Dedifferentiated amniotic fluid mesenchymal stem cell (primary cell): ENCODE measurements around the gene LONRF2.
"Not testable (repeated sequence)": the region's sequence is repeated elsewhere in the genome, so short reads cannot be mapped to it uniquely, and the experiment has no call there.

Experiments
- DNase-seq: peaks from one replicate; pipeline ENCODE4 v3.0.0-alpha.2; 2016; ENCODE audit errors: extremely low spot score

LONRF2 gene

GRCh38 chr2:100254646-100255210, 67.6 kb downstream of the LONRF2 start:
- no peak for DNase-seq

- no peak for DNase-seq
These were observed 68.5 kb downstream of the LONRF2 start for GRCh38 chr2:100253786-100254185.

DNA sequence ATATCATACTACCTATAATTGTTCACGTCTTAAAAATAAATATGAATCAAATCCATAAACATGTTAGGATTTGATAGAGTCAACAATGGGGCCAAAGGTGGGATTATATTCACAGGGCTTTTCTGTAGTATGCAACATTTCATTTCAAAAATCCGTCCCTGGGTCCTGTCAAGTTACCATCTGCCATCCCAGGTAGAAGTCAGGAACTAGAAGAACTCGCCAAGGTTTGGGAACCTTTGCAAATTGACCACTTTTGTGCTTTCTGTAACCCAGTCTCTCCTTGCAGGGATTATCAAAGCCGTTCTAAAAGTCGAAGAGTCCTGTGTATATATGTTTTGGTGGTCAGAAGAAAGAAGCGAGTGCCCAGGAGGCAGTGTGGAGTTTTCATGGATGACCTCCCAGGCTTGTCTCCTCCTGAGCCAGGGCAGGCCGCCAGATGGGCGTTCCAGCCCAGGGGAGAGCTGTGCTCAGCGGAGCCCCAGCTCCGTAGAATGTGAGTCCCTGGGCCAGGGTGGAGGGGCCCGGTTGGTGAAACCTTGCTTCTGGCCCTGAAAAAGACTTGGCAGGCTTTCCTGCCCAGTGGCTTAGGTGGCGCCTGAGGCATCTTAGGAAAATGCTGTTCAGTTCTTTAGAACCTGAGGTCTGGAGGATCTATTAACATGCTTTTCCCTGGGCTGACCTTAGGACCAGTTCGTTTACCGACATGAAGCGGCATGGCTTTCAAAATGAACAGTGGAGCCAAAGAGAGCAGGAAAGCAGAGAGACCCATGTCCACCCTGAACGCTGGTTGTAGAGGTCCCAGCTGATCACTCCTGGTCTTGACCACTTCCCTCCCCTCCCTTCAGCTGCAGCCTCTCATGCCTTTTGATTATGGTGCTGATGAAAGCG, 69.2 kb downstream of the LONRF2 start:
- DNase-seq: no peak

- DNase-seq: no peak
These were observed 71.7 kb downstream of the LONRF2 start for GRCh38 chr2:100250645-100251044.

DNA sequence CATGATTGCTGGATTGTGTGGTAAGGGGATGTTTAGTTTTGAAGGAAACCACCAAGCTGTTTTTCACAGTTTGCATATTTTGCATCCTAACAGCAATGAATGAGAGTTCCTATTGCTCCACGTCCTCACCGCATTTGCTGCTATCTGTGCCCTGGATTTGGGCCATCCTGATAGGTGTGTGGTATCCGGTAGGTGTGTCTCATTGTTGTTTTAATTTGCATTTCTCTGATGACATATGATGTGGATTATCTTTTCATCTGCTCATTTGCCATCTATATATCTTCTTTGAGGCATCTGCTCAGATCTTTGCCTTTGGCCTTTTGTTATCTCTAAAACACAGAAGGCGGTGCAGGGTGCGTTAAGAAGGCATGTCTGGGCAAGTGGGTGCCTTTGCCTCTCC, 73.3 kb downstream of the LONRF2 start:
- no peak for DNase-seq

GRCh38 chr2:100248556-100248955, 73.7 kb downstream of the LONRF2 start:
- not testable (repeated sequence) for DNase-seq

- no peak for DNase-seq
These were observed 74.3 kb downstream of the LONRF2 start for GRCh38 chr2:100248044-100248330.

- DNase-seq: no peak
These were observed 74.9 kb downstream of the LONRF2 start for GRCh38 chr2:100247256-100248043.

GRCh38 chr2:100246163-100247145, 75.8 kb downstream of the LONRF2 start:
- DNase-seq: no peak

- DNase-seq: no peak
These were observed 76.6 kb downstream of the LONRF2 start for GRCh38 chr2:100245681-100246080.

- DNase-seq: peak; percentile 37
These were observed 77.3 kb downstream of the LONRF2 start for GRCh38 chr2:100244881-100245605.

DNA sequence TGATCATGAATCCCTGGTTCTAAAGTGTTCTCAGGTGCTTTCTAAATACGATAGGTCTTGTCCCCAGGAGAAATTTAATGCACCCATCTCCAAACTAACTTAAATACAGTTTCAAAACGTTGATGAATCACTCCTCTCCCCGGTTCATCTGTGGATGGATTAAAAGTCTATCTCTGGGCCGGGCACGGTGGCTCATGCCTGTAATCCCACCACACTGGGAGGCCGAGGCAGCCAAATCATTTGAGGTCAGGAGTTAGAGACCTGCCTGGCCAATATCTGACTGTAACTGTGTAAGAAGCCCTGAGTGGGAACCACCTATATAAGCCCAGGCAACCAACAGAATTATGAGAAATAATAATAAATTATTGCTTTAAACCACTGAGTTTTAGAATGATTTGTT, 78.7 kb downstream of the LONRF2 start:
- DNase-seq: no peak

DNA sequence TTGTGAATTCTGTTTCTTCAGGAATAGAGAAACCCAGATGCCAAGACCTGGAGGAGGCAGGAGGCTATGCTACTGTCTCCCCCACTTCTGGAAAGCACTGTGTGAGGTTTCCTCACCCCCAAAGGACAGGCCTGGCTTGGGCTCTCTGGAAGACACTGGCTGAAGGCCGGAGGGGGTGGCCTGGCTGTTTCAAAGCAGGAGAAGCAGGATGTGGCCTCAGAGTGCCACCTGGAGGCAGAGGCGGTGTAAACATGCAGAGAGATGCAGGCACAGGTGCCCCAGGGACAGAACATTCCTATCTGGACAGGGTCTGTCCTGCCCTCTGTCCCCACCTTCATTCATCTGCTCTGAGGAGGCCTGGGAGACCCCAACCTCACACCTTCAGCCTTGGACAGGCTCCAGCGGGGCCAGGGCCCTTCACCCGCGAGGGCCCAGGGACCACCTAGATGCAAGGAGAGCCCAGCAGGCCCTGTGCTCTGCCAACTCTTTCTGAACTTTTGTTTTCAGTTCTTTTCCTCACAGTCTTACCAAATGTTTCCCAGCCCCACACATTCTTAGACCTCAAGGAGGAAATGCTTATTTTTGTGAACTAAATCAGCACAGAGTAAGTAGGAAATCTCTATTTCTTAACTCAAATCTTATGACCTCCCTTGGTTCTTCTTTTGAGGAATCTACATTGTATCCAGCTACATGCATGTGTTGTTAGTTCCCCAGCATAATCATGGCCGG, 79.2 kb downstream of the LONRF2 start:
- DNase-seq: peak; percentile 66

GRCh38 chr2:100242476-100242875, 79.8 kb downstream of the LONRF2 start:
- no peak for DNase-seq

GRCh38 chr2:100241236-100241635, 81.1 kb downstream of the LONRF2 start:
- DNase-seq: no peak

DNA sequence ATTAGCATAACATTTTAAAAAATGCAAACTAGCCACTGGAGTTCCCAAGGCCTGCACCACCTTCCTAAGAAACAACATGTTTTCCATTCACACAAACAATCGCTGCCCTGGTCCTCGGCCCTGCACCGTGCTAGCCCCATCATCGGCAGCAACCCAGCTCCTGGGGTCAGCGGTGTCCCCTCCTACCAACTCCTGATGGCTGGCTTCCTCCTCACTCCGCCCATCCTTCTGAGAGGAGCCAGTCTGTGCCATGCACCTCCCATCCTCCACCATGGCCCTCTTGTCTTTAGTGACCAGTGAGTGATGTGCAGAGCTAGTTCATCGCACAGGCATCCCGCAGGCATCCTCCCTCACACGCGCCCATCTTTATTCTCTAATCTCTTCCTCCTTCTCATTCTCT, 81.9 kb downstream of the LONRF2 start:
- DNase-seq: no peak

DNA sequence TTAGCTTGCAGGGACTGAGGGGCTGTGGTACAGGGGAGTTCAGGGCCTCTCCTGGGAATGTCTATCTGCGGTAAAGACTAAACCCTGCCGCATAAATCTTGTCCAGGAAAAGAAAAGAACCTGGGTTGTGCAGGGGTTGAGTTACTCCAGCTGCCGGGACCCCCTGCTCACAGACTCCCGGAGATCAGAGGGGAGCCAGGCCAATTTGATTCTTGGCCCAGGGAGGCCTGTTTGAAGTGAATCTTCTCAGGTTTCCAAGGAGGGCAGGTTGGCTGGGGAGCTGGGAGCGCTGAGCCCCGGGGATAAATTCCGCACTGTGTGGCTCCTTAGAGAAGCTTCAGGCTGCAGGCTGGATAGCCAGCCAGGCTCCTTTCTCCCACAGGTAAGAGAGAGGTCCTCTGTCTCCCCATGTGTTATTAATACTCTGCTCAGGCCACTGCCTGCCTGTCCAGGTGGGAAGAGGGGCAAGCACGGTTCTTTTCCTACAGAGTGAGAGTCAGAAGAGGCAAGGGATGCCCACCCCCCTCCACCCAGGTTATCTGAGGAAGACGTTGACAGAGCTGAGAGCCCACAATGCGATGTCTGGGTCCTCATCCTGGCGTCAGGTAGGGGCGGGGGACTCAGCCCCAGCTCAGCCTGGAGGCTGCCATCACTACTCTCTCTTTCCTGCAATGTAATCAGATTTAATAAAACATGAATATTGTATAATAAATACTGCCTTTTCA, 82.7 kb downstream of the LONRF2 start:
- DNase-seq: no peak

DNA sequence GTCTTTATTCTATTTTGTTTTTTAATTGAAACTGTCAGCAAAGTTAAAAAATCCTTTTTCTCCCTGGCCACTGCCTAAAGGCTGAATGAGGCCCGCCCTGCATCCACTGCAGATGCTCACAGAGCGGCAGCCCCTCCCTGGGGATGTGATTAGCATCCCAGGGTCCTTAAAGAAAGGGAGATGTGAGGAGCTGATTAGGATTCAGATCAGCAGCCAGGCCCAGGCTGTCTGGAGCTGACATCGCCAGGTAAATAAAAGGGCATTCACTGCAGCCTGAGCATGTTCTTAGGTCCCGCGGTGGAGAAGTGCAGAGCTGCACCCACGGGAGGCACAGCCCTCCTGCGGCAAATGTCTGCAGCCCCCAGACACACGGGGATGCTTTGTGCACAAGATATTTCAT, 83.8 kb downstream of the LONRF2 start:
- no peak for DNase-seq

DNA sequence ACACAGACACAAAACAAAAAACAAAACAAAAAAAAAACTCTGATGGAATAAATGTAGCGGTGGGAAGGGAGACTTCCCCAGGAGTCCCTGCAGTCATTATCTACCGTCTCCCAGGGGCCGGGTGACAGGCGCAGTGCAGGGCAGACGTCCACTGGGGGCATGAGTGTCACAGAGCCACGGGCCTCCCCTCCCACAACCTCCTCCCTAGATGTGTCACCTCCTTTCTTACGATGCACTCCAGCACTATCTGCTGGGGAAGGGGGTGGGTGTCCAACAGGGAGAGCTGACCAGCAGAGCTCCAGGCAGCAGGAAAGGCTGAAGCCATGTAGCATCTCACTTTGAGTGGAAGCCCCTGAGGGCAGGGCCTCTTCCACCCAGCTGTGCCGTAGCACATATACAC, 84.5 kb downstream of the LONRF2 start:
- no peak for DNase-seq

DNA sequence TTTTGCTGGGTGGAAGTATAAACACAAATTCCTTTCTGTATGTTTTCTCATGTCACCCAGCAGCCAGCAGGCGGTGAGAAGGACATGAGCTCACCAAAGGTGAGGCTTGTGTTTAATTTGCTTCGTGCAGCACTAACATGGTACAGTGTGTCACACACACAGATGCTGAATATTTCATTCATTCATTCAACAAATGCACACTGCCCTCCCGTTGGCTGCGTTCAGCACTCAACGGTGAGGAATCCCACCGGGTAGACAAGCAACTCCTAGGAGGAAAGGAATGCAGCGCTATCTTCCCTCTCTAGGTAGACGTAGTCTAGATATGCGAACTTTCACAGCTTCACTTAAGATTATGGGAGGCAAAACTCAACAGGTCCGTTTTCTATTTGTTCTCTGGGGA, 85.1 kb downstream of the LONRF2 start:
- no peak for DNase-seq
